Inferior parietal cortex (tissue), 1 donor: Measurements from ENCODE around the gene ADAMTS1.

ENCODE experiments used
- DNase-seq: peaks from one replicate; pipeline ENCODE4 v3.0.0-alpha.2; 2016; ENCODE audit errors: extremely low spot score

Gene ADAMTS1

GRCh38 chr21:26844258-26845065, 747 bp downstream of the ADAMTS1 start:
- DNase-seq, result peak; percentile 38

GRCh38 chr21:26843933-26844257, 1.3 kb downstream of the ADAMTS1 start:
- DNase-seq, result peak; percentile 36

GRCh38 chr21:26842974-26843932, 2.0 kb downstream of the ADAMTS1 start:
- peak; percentile 85 for DNase-seq

- DNase-seq, result no peak
These were observed 2.9 kb downstream of the ADAMTS1 start for GRCh38 chr21:26842300-26842699.

GRCh38 chr21:26840912-26841311, 4.3 kb downstream of the ADAMTS1 start:
- no peak for DNase-seq

GRCh38 chr21:26840201-26840600, 5.0 kb downstream of the ADAMTS1 start:
- DNase-seq, result no peak

- DNase-seq, result no peak
These were observed 7.7 kb downstream of the ADAMTS1 start for GRCh38 chr21:26837539-26837938.

GRCh38 chr21:26836528-26836927, 8.7 kb downstream of the ADAMTS1 start:
- no peak for DNase-seq

GRCh38 chr21:26835714-26836265, 9.4 kb downstream of the ADAMTS1 start:
- DNase-seq, result no peak

GRCh38 chr21:26835027-26835713, 10.0 kb downstream of the ADAMTS1 start:
- DNase-seq, result no peak

- peak; percentile 25 for DNase-seq
These were observed 10.9 kb downstream of the ADAMTS1 start for GRCh38 chr21:26834181-26834905.

GRCh38 chr21:26833460-26833939, 11.7 kb downstream of the ADAMTS1 start:
- DNase-seq, result no peak

GRCh38 chr21:26833011-26833410, 12.2 kb downstream of the ADAMTS1 start:
- DNase-seq, result no peak

- no peak for DNase-seq
These were observed 12.7 kb downstream of the ADAMTS1 start for GRCh38 chr21:26832546-26832945.

- DNase-seq, result no peak
These were observed 18.4 kb downstream of the ADAMTS1 start for GRCh38 chr21:26826801-26827200.

- no peak for DNase-seq
These were observed 24.7 kb downstream of the ADAMTS1 start for GRCh38 chr21:26820509-26820908.

- DNase-seq, result no peak
These were observed 25.4 kb downstream of the ADAMTS1 start for GRCh38 chr21:26819740-26820324.

GRCh38 chr21:26818906-26819305, 26.3 kb downstream of the ADAMTS1 start:
- no peak for DNase-seq

- DNase-seq, result no peak
These were observed 30.0 kb downstream of the ADAMTS1 start for GRCh38 chr21:26815197-26815596.

GRCh38 chr21:26814386-26814785, 30.8 kb downstream of the ADAMTS1 start:
- no peak for DNase-seq
